ENCODE data around the gene CRB3. TPM values are rescaled to one million over a fixed set of nuclear protein-coding genes. Genes with fewer than 3 reads are reported as not detected.

CRB3 gene
- total and polyA plus RNA-seq, 2 donors (not counting 1 experiment from before 2014, with no cell fraction given) = 0.17 TPM; not detected in 1

DNA sequence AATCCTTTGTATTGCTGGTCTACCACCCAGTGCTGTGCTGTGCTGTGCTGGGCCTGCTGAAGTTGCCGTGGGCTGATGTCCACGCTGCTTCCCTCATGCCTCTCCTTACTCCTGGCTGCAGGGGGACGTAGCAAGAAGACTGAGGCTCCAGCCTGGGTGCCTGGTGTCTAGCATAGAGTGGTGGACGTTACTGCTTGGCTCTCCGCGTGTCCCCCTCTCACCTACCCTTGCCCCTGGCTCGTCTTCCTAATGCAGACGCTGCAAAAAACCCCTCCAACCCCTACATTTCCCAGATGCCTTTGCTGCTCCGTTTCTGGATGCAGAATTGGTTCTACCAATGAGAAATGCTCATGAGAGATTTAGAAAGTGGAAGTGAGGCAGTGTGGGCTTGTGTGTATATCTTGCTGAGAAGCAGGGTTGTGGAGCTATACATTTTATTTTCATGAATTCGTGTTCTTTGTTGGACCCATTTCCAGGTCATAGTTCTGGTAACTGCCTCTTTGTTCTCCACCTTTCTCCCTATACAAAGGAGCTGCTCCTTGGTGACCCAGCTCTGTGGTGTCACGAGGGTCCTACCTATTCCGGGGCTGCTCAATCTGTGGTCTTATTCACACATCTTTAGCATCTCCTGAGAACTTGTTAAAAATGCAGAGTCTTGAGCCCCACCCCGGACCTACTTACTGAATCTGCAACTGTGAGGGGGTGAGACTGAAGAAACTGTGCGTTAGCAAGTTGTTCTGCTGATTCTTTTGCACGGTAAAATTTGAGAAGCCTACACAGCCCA is 25.4 kb downstream of the CRB3 start:
- Histone ChIP-seq H3K9me3 (ENCODE audit: control insufficient read depth, insufficient read depth, low read depth, low read length) (no peaks in the 10 kb centered on the region), H3K27ac (ENCODE audit: insufficient read depth, low read length) (no peak overlapping the region), H3K27me3 (ENCODE audit: control insufficient read depth, insufficient read depth, low read length) (no peaks in the 10 kb centered on the region), H3K4me2 (ENCODE audit: extremely low read depth, insufficient read depth, low read length) (no peak overlapping the region), H3K9ac (ENCODE audit: insufficient read depth, low read length) (no peak overlapping the region), H4K20me1 (ENCODE audit: control insufficient read depth, extremely low read depth, insufficient read depth, low read length) (no peaks in the 10 kb centered on the region), H2AFZ (ENCODE audit: low read length) (no peak overlapping the region), H3K79me2 (ENCODE audit: control insufficient read depth, insufficient read depth, low read length) (no peaks in the 10 kb centered on the region), H3K4me3 (replicated peaks in 1 of 4; ENCODE audit: control extremely low read depth in 1 of 4, insufficient read depth in 1 of 4, low read depth in 3 of 4, low read length in 4 of 4) (no peak overlapping the region), H3K36me3 (ENCODE audit: control insufficient read depth, insufficient read depth, low read length) (no peaks in the 10 kb centered on the region), H3K4me1 (ENCODE audit: control insufficient read depth, extremely low read depth, insufficient read depth, low read length) (no peaks in the 10 kb centered on the region)
- DNase-seq (ENCODE audit: low read depth in 2 of 2) = no peak
- TF ChIP-seq CTCF (conservative IDR thresholded peaks at IDR 0.05 in 1 of 2, IDR thresholded peaks at IDR 0.05 in 1 of 2; ENCODE audit: low read depth in 1 of 2, low read length in 2 of 2) (no peak), EZH2 (IDR thresholded peaks at IDR 0.05; ENCODE audit: low read length, missing control alignments) (no peak)

DNA sequence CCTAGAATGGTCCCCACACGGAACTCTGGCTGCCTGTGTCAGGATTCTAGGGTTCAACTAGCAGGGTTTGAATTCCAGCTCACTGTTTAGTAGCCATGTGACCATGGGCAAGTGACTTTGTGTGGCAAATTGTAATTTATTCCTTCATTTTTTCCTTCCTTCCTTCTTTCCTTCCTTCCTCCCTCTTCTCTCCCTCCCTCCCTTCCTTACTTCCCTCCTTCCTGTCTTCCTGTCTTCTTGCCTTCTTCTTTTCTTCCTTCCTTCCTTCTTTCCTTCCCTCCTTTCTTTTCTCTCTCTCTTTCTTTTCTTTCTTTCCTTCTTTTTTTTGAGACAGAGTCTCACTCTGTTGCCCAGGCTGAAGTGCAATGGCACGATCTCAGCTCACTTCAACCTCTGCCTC is 26.1 kb downstream of the CRB3 start:
- H3K79me2 ChIP-seq (ENCODE audit: control insufficient read depth, insufficient read depth, low read length) = no peaks in the 10 kb centered on the region
- H3K4me3 ChIP-seq (replicated peaks in 1 of 4; ENCODE audit: control extremely low read depth in 1 of 4, insufficient read depth in 1 of 4, low read depth in 3 of 4, low read length in 4 of 4) = no peak overlapping the region
- H3K4me1 ChIP-seq (ENCODE audit: control insufficient read depth, extremely low read depth, insufficient read depth, low read length) = no peaks in the 10 kb centered on the region
- H3K27me3 ChIP-seq (ENCODE audit: control insufficient read depth, insufficient read depth, low read length) = no peaks in the 10 kb centered on the region
- H2AFZ ChIP-seq (ENCODE audit: low read length) = no peak overlapping the region
- H4K20me1 ChIP-seq (ENCODE audit: control insufficient read depth, extremely low read depth, insufficient read depth, low read length) = no peaks in the 10 kb centered on the region
- no peak overlapping the region for H3K27ac ChIP-seq (ENCODE audit: insufficient read depth, low read length)
- H3K9me3 ChIP-seq (ENCODE audit: control insufficient read depth, insufficient read depth, low read depth, low read length) = no peaks in the 10 kb centered on the region
- no peaks in the 10 kb centered on the region for H3K36me3 ChIP-seq (ENCODE audit: control insufficient read depth, insufficient read depth, low read length)
- no peak overlapping the region for H3K9ac ChIP-seq (ENCODE audit: insufficient read depth, low read length)
- H3K4me2 ChIP-seq (ENCODE audit: extremely low read depth, insufficient read depth, low read length) = no peak overlapping the region
- TF ChIP-seq EZH2 (IDR thresholded peaks at IDR 0.05; ENCODE audit: low read length, missing control alignments) (no peak), CTCF (conservative IDR thresholded peaks at IDR 0.05 in 1 of 2, IDR thresholded peaks at IDR 0.05 in 1 of 2; ENCODE audit: low read depth in 1 of 2, low read length in 2 of 2) (no peak)
- DNase-seq (ENCODE audit: low read depth in 2 of 2) = no peak

- Histone ChIP-seq H2AFZ (ENCODE audit: low read length) (no peak overlapping the region), H3K27me3 (ENCODE audit: control insufficient read depth, insufficient read depth, low read length) (no peaks in the 10 kb centered on the region), H3K4me2 (ENCODE audit: extremely low read depth, insufficient read depth, low read length) (no peak overlapping the region), H3K4me1 (ENCODE audit: control insufficient read depth, extremely low read depth, insufficient read depth, low read length) (no peaks in the 10 kb centered on the region), H3K4me3 (replicated peaks in 1 of 4; ENCODE audit: control extremely low read depth in 1 of 4, insufficient read depth in 1 of 4, low read depth in 3 of 4, low read length in 4 of 4) (no peak overlapping the region), H3K9ac (ENCODE audit: insufficient read depth, low read length) (no peak overlapping the region), H4K20me1 (ENCODE audit: control insufficient read depth, extremely low read depth, insufficient read depth, low read length) (no peaks in the 10 kb centered on the region), H3K79me2 (ENCODE audit: control insufficient read depth, insufficient read depth, low read length) (no peaks in the 10 kb centered on the region), H3K27ac (ENCODE audit: insufficient read depth, low read length) (no peak overlapping the region), H3K36me3 (ENCODE audit: control insufficient read depth, insufficient read depth, low read length) (no peaks in the 10 kb centered on the region), H3K9me3 (ENCODE audit: control insufficient read depth, insufficient read depth, low read depth, low read length) (no peaks in the 10 kb centered on the region)
- no peak for DNase-seq (ENCODE audit: low read depth in 2 of 2)
- TF ChIP-seq EZH2 (IDR thresholded peaks at IDR 0.05; ENCODE audit: low read length, missing control alignments) = no peak
- TF ChIP-seq CTCF (conservative IDR thresholded peaks at IDR 0.05 in 1 of 2, IDR thresholded peaks at IDR 0.05 in 1 of 2; ENCODE audit: low read depth in 1 of 2, low read length in 2 of 2) = no peak
Observed at GRCh38 chr19:6491802-6492592, 27.9 kb downstream of the CRB3 start.
